Fibroblast of lung (primary cell): ENCODE data around the gene CAAP1.

Source experiments
- EZH2 ChIP-seq: IDR thresholded peaks from 2 replicates; pipeline ENCODE4 v1.5.1; 2012; ENCODE audit warnings: low read length, control low read depth, mild to moderate bottlenecking; ENCODE audit errors: missing control alignments
- TF ChIP-seq, protein P1 (sequence below), 2 donors: IDR thresholded peaks in 1 of 2; conservative IDR thresholded peaks in 1 of 2; 1 replicate in 1 of 2; 2 replicates in 1 of 2; pipeline ENCODE4 v1.5.1; 2011 to 2012; ENCODE audit warnings: low read length in 2 of 2, control low read depth in 1 of 2, inconsistent platforms in 1 of 2, low read depth in 1 of 2, mild to moderate bottlenecking in 1 of 2

DNA sequence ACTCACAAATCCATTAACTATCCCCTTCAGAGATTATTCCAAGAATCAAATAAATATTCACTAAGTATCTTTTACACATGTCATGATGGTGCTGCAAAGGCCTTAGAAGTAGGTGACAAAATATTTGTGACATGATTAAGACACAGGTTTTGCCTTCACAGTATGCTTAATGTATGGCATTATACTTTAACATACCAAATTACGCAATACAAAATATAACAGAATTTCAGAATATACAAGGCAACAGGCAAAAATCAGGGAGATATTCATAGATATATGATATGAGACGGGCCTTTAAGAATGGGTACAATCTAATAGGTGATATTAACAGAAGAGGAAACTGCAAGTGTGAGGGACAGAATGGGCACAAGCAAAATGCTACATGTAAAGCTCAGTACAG is 41.6 kb downstream of the CAAP1 start:
- TF ChIP-seq, protein P1, sequence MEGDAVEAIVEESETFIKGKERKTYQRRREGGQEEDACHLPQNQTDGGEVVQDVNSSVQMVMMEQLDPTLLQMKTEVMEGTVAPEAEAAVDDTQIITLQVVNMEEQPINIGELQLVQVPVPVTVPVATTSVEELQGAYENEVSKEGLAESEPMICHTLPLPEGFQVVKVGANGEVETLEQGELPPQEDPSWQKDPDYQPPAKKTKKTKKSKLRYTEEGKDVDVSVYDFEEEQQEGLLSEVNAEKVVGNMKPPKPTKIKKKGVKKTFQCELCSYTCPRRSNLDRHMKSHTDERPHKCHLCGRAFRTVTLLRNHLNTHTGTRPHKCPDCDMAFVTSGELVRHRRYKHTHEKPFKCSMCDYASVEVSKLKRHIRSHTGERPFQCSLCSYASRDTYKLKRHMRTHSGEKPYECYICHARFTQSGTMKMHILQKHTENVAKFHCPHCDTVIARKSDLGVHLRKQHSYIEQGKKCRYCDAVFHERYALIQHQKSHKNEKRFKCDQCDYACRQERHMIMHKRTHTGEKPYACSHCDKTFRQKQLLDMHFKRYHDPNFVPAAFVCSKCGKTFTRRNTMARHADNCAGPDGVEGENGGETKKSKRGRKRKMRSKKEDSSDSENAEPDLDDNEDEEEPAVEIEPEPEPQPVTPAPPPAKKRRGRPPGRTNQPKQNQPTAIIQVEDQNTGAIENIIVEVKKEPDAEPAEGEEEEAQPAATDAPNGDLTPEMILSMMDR (conservative IDR thresholded peaks at IDR 0.05 in 1 of 2, IDR thresholded peaks at IDR 0.05 in 1 of 2; ENCODE audit: low read depth in 1 of 2, low read length in 2 of 2): no peak
- TF ChIP-seq EZH2: no peak
